ENCODE measurements around the gene MAST1. TPM values are rescaled to one million over a fixed set of nuclear protein-coding genes. Genes with fewer than 3 reads are reported as not detected.

The MAST1 gene
- total RNA-seq, 1 donor from 2014 or later, result 1.2 TPM

DNA sequence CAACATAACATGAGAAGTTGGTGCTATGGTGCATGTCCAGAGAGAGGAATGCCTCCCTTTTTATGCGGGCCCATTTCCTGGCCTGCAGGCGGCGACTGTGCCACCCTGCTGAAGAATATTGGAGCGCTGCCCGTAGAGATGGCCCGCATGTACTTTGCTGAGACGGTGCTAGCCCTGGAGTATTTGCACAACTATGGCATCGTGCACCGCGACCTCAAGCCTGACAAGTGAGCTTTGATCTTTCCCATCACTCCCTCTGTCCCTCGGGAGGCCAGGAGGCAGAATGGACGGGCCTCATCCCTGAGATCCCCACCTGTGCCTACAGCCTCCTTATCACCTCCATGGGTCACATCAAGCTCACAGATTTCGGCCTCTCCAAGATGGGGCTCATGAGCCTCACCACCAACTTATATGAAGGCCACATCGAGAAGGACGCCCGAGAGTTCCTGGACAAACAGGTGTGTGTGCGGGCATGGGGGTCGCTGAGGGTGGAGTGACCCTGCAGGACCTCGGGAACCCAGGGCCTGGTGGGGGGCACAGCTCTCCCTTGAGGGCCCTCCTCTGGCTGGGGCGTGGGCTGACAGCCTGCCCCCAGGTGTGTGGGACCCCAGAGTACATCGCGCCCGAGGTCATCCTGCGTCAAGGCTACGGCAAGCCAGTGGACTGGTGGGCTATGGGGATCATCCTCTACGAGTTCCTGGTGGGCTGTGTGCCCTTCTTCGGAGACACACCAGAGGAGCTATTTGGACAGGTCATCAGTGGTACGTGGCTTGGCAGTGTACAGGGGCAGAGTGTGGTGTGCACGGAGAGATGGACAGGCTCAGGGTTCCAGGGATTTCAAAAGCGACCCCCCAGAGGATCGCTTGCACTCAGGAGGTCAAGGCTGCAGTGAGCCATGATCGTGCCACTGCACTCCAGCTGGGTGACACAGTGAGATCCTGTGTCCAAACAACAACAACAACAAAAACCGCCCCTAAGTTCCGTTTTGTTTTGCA lies 26.7 kb downstream of the MAST1 start:
- Histone ChIP-seq H3K4me1 (peaks cover 11% of the 10 kb centered on the region), H3K4me3 (no peak overlapping the region), H3K27me3 (no peaks in the 10 kb centered on the region), H3K9me3 (no peaks in the 10 kb centered on the region), H3K36me3 (no peaks in the 10 kb centered on the region), H3K27ac (no peak overlapping the region)
- TF ChIP-seq POLR2AphosphoS5 (IDR thresholded peaks at IDR 0.05; ENCODE audit: insufficient read depth in 1 of 2, low read depth in 1 of 2), result no peak
- TF ChIP-seq POLR2A (IDR thresholded peaks at IDR 0.05), result no peak
- no peak for DNase-seq (ENCODE audit: extremely low spot score in 2 of 2)
- intact Hi-C loops (cut with DNase I), result no loop called here

DNA sequence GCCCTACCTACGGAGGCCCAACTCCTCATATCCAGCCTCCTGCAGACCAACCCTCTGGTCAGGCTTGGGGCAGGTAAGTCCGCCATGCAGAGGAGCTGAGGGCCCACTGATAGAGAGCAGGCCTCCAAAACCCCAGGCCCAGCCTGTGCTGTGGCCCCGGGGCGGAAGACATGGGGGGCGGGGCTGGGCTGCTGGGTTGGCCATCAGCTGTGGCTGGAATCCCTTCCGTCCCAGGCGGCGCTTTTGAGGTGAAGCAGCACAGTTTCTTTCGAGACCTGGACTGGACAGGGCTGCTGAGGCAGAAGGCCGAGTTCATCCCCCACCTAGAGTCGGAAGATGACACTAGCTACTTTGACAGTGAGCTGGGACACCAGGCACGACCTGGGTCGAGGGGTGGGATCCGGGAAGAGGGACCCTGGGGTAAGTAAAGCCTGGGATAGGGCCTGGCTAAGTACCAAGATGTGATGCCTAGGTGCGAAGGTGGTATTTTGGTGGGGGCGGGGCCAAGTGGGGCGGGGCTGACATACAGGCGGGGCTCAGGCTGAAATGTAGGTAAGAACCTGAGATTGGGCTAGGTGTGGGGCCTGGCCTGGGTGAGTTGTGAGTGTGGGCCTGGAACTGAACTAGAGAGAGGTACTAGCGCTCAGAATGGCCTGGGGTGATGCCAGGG lies 27.6 kb downstream of the MAST1 start:
- no peaks in the 10 kb centered on the region for H3K27me3 ChIP-seq
- intact Hi-C loops (cut with DNase I), result no loop called here
- H3K4me3 ChIP-seq, result no peak overlapping the region
- no peak for DNase-seq (ENCODE audit: extremely low spot score in 2 of 2)
- no peak overlapping the region for H3K27ac ChIP-seq
- H3K36me3 ChIP-seq, result no peaks in the 10 kb centered on the region
- TF ChIP-seq CTCF (IDR thresholded peaks at IDR 0.05), result no peak
- no peak for TF ChIP-seq POLR2A (IDR thresholded peaks at IDR 0.05)
- no peak for TF ChIP-seq POLR2AphosphoS5 (IDR thresholded peaks at IDR 0.05; ENCODE audit: insufficient read depth in 1 of 2, low read depth in 1 of 2)
- H3K9me3 ChIP-seq, result no peaks in the 10 kb centered on the region
- H3K4me1 ChIP-seq, result peaks cover 11% of the 10 kb centered on the region

GRCh38 chr19:12866416-12867119 lies 28.3 kb downstream of the MAST1 start:
- Histone ChIP-seq H3K27me3 (no peaks in the 10 kb centered on the region), H3K4me3 (no peak overlapping the region), H3K27ac (no peak overlapping the region), H3K4me1 (peaks cover 11% of the 10 kb centered on the region), H3K36me3 (no peaks in the 10 kb centered on the region), H3K9me3 (no peaks in the 10 kb centered on the region)
- no peak for DNase-seq (ENCODE audit: extremely low spot score in 2 of 2)
- TF ChIP-seq POLR2AphosphoS5 (IDR thresholded peaks at IDR 0.05; ENCODE audit: insufficient read depth in 1 of 2, low read depth in 1 of 2) (no peak), POLR2A (IDR thresholded peaks at IDR 0.05) (no peak), CTCF (IDR thresholded peaks at IDR 0.05) (no peak)
- intact Hi-C loops (cut with DNase I), result no loop called here

GRCh38 chr19:12867120-12868099 lies 29.1 kb downstream of the MAST1 start:
- no peak for DNase-seq (ENCODE audit: extremely low spot score in 2 of 2)
- Histone ChIP-seq H3K9me3 (no peaks in the 10 kb centered on the region), H3K27me3 (no peaks in the 10 kb centered on the region), H3K4me3 (peak overlapping the region; percentile 31 to 38), H3K36me3 (no peaks in the 10 kb centered on the region), H3K27ac (no peak overlapping the region), H3K4me1 (peaks cover 11% of the 10 kb centered on the region)
- TF ChIP-seq POLR2A (IDR thresholded peaks at IDR 0.05) (no peak), POLR2AphosphoS5 (IDR thresholded peaks at IDR 0.05; ENCODE audit: insufficient read depth in 1 of 2, low read depth in 1 of 2) (no peak), CTCF (IDR thresholded peaks at IDR 0.05) (no peak)
- intact Hi-C loops (cut with DNase I), result no loop called here
